MCF 10A (cell line): ENCODE measurements around the gene HERPUD2. TPM values are rescaled to one million over a fixed set of nuclear protein-coding genes. Genes with fewer than 3 reads are reported as not detected.

Experiments used
- BruUV-seq: library from RNA; stranded (reverse); fragments of 400-500 nt; replicated peaks from 2 replicates; lab custom pipeline; 2021; lab: Mats Ljungman, UMichigan
- CTCF ChIA-PET: fragments of 300-600 bp; sonication (Branson Sonifier 250); formaldehyde crosslinking; extraction: SDS; loops from one replicate; lab custom pipeline; 2021; ENCODE audit warnings: antibody characterized with exemption, inconsistent platforms; lab: Yijun Ruan, JAX
- POLR2A ChIA-PET: fragments of 300-600, 350-650 bp; sonication (Branson Sonifier 250); formaldehyde crosslinking; extraction: SDS; loops from one replicate; lab custom pipeline; 2020; ENCODE audit warnings: antibody characterized with exemption, inconsistent platforms; lab: Yijun Ruan, JAX
- DNase-seq: peaks from one replicate; pipeline ENCODE4 v3.0.0-alpha.2; 2018; ENCODE audit not compliant: unreplicated experiment
- H3K27ac Mint-ChIP-seq: one replicate; pipeline ENCODE4 v1.8.0; 2022; ENCODE audit warnings: mild to moderate bottlenecking, low read depth, mixed read lengths; ENCODE audit not compliant: unreplicated experiment
- H3K27me3 Mint-ChIP-seq: one replicate; pipeline ENCODE4 v1.8.0; 2022; ENCODE audit warnings: mixed read lengths; ENCODE audit not compliant: insufficient read depth, unreplicated experiment
- H3K36me3 Mint-ChIP-seq: one replicate; pipeline ENCODE4 v1.8.0; 2022; ENCODE audit warnings: mild to moderate bottlenecking, moderate library complexity, mixed read lengths; ENCODE audit not compliant: insufficient read depth, unreplicated experiment
- H3K4me1 Mint-ChIP-seq: one replicate; pipeline ENCODE4 v1.8.0; 2022; ENCODE audit warnings: mixed read lengths; ENCODE audit not compliant: insufficient read depth, unreplicated experiment
- H3K4me3 Mint-ChIP-seq: one replicate; pipeline ENCODE4 v1.8.0; 2022; ENCODE audit warnings: mild to moderate bottlenecking, moderate library complexity, mixed read lengths; ENCODE audit not compliant: unreplicated experiment
- H3K9me3 Mint-ChIP-seq: one replicate; pipeline ENCODE4 v1.8.0; 2022; ENCODE audit warnings: mixed read lengths; ENCODE audit not compliant: unreplicated experiment
- intact Hi-C: fragments of 100-400 bp; cut with micrococcal nuclease; formaldehyde crosslinking; loops from 2 replicates; pipeline ENCODE4 v1.14.1; 2022
- total RNA-seq: library from RNA; stranded (reverse); gene quantifications from 2 replicates; pipeline ENCODE4 v1.2.3, GENCODE V29; 2022
- TF ChIP-seq, protein P1 (sequence below): fragments of 200-600 bp; IDR thresholded peaks from one replicate; pipeline ENCODE4 v1.8.0; 2022; ENCODE audit warnings: antibody characterized with exemption, mild to moderate bottlenecking; ENCODE audit not compliant: unreplicated experiment

HERPUD2 gene
- total RNA-seq, 1 experiment from 2014 or later = 29.0 TPM

DNA sequence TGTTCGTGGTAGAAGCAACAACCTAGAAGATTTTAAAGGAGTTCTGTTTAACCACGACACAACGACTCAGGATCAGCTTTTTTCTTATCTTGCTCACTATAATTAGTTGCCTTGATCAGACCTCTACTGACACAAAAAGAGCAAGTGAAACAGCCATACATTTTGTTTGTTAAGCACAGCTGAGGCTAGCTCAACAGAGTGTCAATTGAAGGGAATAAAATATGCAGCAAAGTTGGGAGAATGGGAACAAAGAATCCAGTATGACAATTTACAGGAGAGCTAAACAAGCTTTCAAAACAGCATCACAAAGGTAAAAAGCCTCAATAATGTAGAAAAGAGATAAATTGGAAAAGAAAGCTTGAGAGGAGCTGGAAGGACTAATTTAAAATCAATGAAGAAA, 40.5 kb upstream of the HERPUD2 start:
- POLR2A ChIA-PET = interaction anchor here (0.8 to 1.5 kb wide), 4 partner anchors 8 to 65 kb away, joined by 3 to 8 read pairs (median 3); partner anchors contain the start of genes HERPUD2 and SEPTIN7
- H3K4me1 Mint-ChIP-seq = peaks cover 7% of the 10 kb centered on the region
- H3K27ac Mint-ChIP-seq = no peak overlapping the region
- BruUV-seq = no TSS peak
- H3K4me3 Mint-ChIP-seq = no peak overlapping the region
- intact Hi-C loops = loop anchor here (1.0 kb wide), 1 partner anchor 38 kb away; no protein-coding TSS in a partner anchor
- no peaks in the 10 kb centered on the region for H3K27me3 Mint-ChIP-seq
- TF ChIP-seq, protein P1, sequence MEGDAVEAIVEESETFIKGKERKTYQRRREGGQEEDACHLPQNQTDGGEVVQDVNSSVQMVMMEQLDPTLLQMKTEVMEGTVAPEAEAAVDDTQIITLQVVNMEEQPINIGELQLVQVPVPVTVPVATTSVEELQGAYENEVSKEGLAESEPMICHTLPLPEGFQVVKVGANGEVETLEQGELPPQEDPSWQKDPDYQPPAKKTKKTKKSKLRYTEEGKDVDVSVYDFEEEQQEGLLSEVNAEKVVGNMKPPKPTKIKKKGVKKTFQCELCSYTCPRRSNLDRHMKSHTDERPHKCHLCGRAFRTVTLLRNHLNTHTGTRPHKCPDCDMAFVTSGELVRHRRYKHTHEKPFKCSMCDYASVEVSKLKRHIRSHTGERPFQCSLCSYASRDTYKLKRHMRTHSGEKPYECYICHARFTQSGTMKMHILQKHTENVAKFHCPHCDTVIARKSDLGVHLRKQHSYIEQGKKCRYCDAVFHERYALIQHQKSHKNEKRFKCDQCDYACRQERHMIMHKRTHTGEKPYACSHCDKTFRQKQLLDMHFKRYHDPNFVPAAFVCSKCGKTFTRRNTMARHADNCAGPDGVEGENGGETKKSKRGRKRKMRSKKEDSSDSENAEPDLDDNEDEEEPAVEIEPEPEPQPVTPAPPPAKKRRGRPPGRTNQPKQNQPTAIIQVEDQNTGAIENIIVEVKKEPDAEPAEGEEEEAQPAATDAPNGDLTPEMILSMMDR = no peak
- no peak for DNase-seq
- no peaks in the 10 kb centered on the region for H3K36me3 Mint-ChIP-seq
- CTCF ChIA-PET = interaction anchor here (0.5 to 0.9 kb wide), 3 partner anchors 67 to 182 kb away, joined by 3 to 5 read pairs (median 4); no protein-coding TSS in a partner anchor
- peaks cover 7% of the 10 kb centered on the region for H3K9me3 Mint-ChIP-seq

DNA sequence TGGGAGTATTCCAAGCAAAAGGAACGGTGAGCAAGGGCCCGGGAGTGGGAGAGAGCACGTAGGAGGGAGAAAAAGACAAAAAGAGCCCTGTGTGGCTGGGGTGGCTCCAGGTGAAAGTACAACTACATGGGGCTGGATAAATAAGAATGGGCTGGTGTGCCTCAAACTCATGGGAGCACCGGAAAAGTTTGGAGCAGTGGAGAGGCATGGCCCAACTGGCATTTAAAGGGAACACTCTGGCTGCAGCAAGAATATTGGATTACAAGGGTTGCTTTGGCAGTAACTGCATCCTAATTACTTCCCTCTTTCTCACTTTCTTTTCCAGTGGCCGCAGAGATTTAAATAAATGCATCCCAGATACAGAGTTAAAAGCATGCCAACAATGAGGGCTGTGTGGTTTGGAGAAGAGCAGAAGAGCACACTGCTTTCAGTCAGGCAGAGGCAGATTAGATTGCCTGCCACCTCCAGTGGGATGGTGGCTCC, 39.1 kb upstream of the HERPUD2 start:
- DNase-seq = no peak
- Mint-ChIP-seq H3K9me3 (peaks cover 7% of the 10 kb centered on the region), H3K4me1 (peaks cover 7% of the 10 kb centered on the region), H3K27me3 (no peaks in the 10 kb centered on the region), H3K36me3 (no peaks in the 10 kb centered on the region), H3K4me3 (no peak overlapping the region), H3K27ac (no peak overlapping the region)
- POLR2A ChIA-PET = interaction anchor here (0.5 kb wide), 1 partner anchor 91 kb away, joined by 3 read pairs; no protein-coding TSS in a partner anchor
- intact Hi-C loops = no loop called here
- TF ChIP-seq, protein P1 = no peak
- CTCF ChIA-PET = no interaction called here
- no TSS peak for BruUV-seq

DNA sequence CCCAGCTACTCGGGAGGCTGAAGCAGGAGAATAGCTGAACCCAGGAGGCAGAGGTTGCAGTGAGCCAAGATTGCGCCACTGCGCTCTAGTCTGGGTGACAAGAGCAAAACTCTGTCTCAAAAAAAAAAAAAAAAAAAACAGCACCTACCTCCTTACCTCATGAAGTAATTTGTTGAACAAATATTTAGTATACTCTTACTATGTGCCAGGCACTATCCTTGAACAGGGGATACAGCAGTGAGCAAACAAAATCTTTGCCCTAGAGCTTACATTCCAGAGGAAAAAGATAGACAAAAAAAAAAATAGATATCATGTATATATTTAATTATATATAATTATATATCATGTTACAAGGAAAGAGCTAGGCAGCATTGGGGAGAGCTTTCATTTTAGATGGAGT, 36.4 kb upstream of the HERPUD2 start:
- no peak overlapping the region for H3K4me3 Mint-ChIP-seq
- POLR2A ChIA-PET = no interaction called here
- intact Hi-C loops = no loop called here
- no peak overlapping the region for H3K27ac Mint-ChIP-seq
- CTCF ChIA-PET = no interaction called here
- no peak for DNase-seq
- no peaks in the 10 kb centered on the region for H3K9me3 Mint-ChIP-seq
- H3K27me3 Mint-ChIP-seq = no peaks in the 10 kb centered on the region
- H3K36me3 Mint-ChIP-seq = no peaks in the 10 kb centered on the region
- peaks cover 1% of the 10 kb centered on the region for H3K4me1 Mint-ChIP-seq
- TF ChIP-seq, protein P1 = no peak
- no TSS peak for BruUV-seq

DNA sequence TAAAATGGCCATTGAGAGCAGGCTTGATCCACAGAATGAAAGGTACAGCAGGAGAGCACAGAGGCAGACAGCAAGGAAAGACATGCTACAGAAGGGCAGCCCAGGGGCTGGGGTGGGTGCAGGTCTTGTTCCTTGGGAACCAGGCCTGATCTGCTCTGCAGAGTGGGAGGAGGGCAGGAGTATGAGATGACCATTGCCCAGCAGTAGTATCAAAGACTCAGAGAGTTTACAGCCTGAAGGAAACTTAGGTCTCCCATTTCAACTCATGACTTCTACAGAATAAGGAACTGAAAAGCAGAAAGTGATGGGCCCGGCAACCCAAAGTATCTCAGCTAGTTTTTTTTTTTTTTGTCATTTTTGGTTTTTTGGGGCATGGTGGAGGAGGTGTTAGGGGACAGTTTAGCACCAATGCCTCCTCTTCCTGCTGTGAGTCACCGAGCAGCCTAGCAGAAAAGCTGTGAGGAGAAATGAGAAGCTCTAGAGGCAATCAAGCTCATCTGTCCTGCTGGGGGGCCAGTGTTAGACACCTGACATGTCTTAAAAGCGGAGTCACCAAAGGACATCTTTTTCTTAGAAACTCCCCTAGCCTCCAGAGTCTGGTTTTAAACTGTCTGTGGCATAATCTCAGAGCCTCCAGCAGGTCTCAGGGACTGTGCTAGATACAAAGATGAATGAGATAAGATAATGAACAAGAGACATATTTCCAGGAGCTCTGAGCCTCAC, 34.3 kb upstream of the HERPUD2 start:
- H3K9me3 Mint-ChIP-seq = no peaks in the 10 kb centered on the region
- no peak for DNase-seq
- no peaks in the 10 kb centered on the region for H3K27me3 Mint-ChIP-seq
- no peak overlapping the region for H3K4me3 Mint-ChIP-seq
- H3K4me1 Mint-ChIP-seq = no peaks in the 10 kb centered on the region
- POLR2A ChIA-PET = no interaction called here
- no TSS peak for BruUV-seq
- intact Hi-C loops = no loop called here
- no peak overlapping the region for H3K27ac Mint-ChIP-seq
- CTCF ChIA-PET = interaction anchor here (1.0 kb wide), 1 partner anchor 17 kb away, joined by 3 read pairs; no protein-coding TSS in a partner anchor
- no peaks in the 10 kb centered on the region for H3K36me3 Mint-ChIP-seq
- TF ChIP-seq, protein P1 = no peak
